ENCODE measurements around the gene KCNE1.

KCNE1 gene

GRCh38 chr21:34504595-34504994 is 7.4 kb downstream of the KCNE1 start:
- no peak overlapping the region for H3K27ac ChIP-seq
- H3K36me3 ChIP-seq (replicated peaks) = no peaks in the 10 kb centered on the region
- H3K4me3 ChIP-seq (ENCODE audit: low read depth, low read length) = no peak overlapping the region
- in situ Hi-C loops (cut with HindIII; ENCODE audit: low pct_ligation_motif_present, low sequenced_read_pairs) = no loop called here
- H3K27me3 ChIP-seq (replicated peaks) = no peaks in the 10 kb centered on the region
- DNase-seq = no peak
- no peak for TF ChIP-seq CTCF (IDR thresholded peaks at IDR 0.05; ENCODE audit: low read depth, low read length, missing control alignments)

GRCh38 chr21:34502480-34503106 is 9.4 kb downstream of the KCNE1 start:
- Histone ChIP-seq H3K36me3 (replicated peaks) (no peaks in the 10 kb centered on the region), H3K27ac (no peak overlapping the region), H3K27me3 (replicated peaks) (no peaks in the 10 kb centered on the region), H3K4me3 (ENCODE audit: low read depth, low read length) (no peak overlapping the region)
- in situ Hi-C loops (cut with HindIII; ENCODE audit: low pct_ligation_motif_present, low sequenced_read_pairs) = no loop called here
- TF ChIP-seq CTCF (IDR thresholded peaks at IDR 0.05; ENCODE audit: low read depth, low read length, missing control alignments) = no peak
- DNase-seq = no peak

- Histone ChIP-seq H3K27ac (no peak overlapping the region), H3K4me3 (ENCODE audit: low read depth, low read length) (no peak overlapping the region), H3K36me3 (replicated peaks) (no peaks in the 10 kb centered on the region), H3K27me3 (replicated peaks) (no peaks in the 10 kb centered on the region)
- DNase-seq = no peak
- in situ Hi-C loops (cut with HindIII; ENCODE audit: low pct_ligation_motif_present, low sequenced_read_pairs) = no loop called here
- no peak for TF ChIP-seq CTCF (IDR thresholded peaks at IDR 0.05; ENCODE audit: low read depth, low read length, missing control alignments)
These were observed 10.3 kb downstream of the KCNE1 start for GRCh38 chr21:34501716-34502115.

- no peak for TF ChIP-seq CTCF (IDR thresholded peaks at IDR 0.05; ENCODE audit: low read depth, low read length, missing control alignments)
- Histone ChIP-seq H3K4me3 (ENCODE audit: low read depth, low read length) (no peak overlapping the region), H3K36me3 (replicated peaks) (no peaks in the 10 kb centered on the region), H3K27me3 (replicated peaks) (no peaks in the 10 kb centered on the region), H3K27ac (no peak overlapping the region)
- in situ Hi-C loops (cut with HindIII; ENCODE audit: low pct_ligation_motif_present, low sequenced_read_pairs) = no loop called here
- DNase-seq = no peak
These were observed 11.8 kb downstream of the KCNE1 start for GRCh38 chr21:34500191-34500590.

GRCh38 chr21:34499116-34499515 is 12.9 kb downstream of the KCNE1 start:
- in situ Hi-C loops (cut with HindIII; ENCODE audit: low pct_ligation_motif_present, low sequenced_read_pairs) = no loop called here
- Histone ChIP-seq H3K36me3 (replicated peaks) (no peaks in the 10 kb centered on the region), H3K27ac (no peak overlapping the region)

More at GRCh38 chr21:34499116-34499515, 12.9 kb downstream of the KCNE1 start:
- Histone ChIP-seq H3K27me3 (replicated peaks) (no peaks in the 10 kb centered on the region), H3K4me3 (ENCODE audit: low read depth, low read length) (no peak overlapping the region)
- no peak for DNase-seq
- no peak for TF ChIP-seq CTCF (IDR thresholded peaks at IDR 0.05; ENCODE audit: low read depth, low read length, missing control alignments)
